Hematopoietic multipotent progenitor cell treated with erythropoietin and hydrocortisone succinate and interleukin-3 and kit ligand, for 15 days (in vitro differentiated cells): ENCODE measurements around the gene PLAA.
"Not testable (repeated sequence)": the region's sequence is repeated elsewhere in the genome, so short reads cannot be mapped to it uniquely, and the experiment has no call there.

Source experiments
- DNase-seq: peaks from one replicate; pipeline ENCODE4 v3.0.0-alpha.2; 2015; ENCODE audit warnings: low spot score

The PLAA gene

DNA sequence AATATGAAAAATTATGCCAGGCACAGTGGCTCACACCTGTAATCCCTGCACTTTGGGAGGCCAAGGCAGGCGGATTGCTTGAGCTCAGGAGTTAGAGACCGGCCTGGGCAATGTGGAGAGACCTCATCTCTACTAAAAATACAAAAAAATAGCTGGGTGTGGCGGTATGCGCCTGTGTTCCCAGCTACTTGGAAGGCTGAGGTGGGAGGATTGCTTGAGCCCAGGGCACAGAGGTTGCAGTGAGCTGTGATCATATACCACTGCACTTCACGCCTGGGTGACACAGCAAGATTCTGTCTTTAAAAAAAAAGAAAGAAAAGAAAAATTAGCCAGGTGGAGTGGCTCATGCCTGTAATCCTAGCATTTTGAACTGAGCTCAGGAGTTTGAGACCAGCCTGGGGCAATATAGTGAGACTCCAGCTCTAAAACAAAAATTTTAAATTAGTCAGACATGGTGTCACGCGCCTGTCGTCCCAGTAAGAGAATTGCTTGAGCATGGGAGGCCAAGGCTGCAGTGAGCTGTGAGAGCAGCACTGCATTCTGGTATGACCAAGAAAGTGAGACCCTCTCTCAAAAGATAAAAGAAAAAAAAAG is 18.0 kb downstream of the PLAA start:
- no peak for DNase-seq

DNA sequence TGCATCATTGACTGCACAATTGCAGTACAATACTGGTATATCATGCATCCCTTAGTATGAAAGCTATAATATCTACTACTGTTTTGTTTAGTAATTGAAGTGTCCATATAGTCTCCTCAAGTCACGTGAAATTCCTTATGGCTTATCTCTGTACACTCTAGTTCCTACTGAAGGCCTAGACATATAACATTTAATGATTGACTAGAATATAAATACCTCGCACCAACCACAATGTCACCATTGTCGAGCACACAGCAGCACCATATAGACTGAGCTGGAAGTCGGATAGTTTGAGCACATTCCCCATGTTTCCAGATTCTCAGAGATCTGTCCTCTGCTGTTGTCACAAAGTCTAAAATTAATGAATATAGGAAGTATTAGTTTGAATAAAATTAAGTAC is 21.4 kb downstream of the PLAA start:
- DNase-seq = no peak

DNA sequence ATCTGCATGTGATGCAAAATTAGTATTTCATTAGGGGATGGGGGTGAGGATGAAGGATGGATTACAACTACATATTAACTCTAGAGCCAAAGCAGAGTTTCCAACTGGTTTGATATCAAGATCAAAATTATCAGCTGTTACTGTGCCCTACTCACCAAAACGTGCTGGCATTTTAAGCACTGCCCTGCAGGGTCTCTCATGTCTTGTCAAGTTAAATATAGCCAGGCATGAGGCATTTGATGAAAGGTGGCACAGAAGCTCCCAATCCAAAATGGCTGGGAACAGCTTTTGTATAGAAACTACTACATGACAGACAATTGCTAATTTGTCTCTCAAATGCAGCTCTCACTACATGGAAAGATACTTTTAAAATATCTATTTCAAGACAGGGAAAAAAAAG is 27.3 kb downstream of the PLAA start:
- DNase-seq = no peak

DNA sequence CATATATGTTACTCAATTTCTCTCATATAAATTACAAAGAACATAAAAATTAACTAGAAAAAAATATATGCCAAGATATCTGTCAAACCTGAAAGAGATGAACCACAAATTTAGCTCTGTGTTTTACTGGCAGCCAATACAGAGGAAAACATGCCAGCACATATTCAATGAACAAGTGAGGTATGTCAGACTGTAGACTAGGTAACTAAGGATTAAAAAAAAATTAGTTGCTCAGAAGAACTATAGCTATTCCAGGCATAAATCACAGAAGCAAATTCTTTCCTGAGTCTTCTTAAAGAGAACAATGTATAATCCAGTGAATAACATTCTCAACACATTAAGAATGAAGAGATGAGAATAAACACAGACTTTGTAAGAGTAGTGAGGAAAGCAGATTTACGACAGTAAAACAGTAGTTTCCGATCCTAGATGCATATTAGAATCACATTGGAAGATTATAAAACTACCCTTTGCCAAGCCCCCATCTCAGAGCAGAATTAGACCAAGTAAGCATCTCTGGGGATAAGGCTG is 33.8 kb downstream of the PLAA start:
- no peak for DNase-seq

DNA sequence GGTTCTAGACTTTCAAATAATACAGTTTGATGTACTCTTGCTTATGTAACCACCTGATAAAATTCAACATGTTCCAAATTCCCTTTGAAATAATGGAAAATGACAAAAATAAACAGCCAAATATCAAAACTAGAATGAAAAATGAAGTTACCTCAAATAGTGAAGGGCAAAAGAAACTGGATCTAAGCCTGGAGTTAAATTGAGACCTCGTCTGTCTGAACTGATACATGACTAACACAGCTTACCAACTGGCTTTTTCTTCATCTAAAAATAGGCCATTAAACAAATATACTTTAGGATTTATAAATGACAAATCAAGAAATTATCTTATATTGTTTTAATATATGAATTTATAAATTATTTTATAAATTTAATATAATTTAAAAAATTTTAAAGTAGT is 42.4 kb downstream of the PLAA start:
- DNase-seq = no peak

DNA sequence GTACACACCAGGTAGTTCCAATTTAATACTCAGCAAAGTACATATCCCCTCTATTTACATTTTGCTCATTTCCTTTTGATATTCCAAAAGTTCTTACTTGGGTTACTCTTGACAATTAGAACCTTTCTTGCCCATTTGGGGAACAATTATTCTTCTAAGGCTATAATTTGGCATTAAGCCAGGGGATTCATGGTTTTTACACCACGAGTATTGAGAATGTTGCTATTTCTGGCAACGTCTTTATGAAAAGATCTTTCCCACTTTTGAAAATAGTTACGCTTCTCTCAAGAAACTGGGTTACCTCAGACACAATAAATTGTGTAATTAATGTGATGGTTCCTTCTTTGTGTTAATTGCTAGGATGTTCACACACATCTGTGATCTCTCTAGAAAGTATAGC is 43.0 kb downstream of the PLAA start:
- DNase-seq = peak; percentile 17

DNA sequence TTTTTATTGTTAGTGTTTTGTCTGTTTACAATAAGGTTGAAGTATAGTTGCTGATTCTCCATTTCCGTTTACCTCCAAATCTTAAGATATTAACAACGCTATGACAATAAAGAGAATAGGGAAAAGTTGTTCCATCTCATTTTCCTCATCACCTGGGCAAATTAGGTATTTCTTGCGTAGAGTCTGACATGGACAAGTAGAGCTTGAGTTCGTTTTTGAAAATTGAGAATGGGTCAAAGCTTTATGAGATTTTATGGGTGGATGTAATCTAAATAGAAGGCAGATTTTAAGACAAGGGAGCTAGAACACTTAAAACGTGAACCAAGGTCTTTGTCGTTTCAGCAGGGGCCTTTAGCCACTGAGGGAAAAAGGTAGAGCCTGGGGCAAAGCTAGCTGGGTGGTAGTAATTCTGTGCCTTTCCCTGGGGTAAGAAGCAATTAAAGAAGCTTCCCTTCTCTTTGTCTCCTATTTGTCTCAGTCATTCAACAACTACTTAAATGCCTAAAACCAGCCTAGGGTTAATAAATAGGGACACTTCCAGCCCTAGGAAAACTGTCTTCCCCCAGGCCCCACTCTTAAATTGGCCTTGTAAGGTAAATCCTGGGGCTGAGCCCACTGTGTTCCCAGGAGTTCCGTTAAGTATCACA is 53.9 kb downstream of the PLAA start:
- no peak for DNase-seq

DNA sequence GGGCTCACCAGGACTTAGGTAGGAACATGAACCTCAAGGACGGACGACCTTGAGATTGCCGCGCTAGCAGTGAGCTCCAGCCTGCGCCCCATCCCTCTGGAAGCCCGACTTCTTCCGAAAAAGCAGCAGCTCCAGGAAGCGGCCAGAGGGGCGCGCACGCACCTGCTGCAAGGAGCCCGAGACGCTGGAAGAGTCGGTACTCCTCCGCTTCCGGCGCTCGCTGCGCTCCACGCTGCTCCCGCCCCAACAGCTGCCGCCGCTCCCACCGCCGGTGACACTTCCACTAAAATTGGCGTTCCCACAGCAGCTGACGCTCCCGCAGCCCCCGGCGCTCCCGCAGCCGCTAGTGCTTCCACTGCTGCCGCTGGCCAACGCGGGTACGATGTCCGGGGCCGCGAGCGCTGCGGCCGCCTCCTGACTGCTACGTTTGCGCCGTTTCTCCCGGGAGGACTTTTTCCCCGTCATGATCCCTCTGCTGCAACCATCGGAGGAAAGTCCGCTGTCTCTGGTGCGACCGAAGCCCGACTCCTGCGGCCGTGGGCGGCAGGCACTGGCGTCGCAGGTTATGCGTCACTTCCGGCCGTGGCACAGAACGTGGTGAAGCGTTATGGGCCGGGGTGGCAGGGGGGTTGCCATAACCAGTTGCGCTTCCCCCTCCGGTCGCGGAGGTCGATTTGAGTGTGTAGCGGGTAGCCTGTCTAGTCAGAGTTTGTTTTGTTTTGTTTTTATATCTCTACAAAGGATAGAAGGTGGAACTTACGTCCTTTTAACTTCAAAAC is 54.6 kb downstream of the PLAA start, which contains the start of gene CAAP1:
Gene CAAP1, minus strand, starts transcription at position 552 of the 779 bp plus-strand sequence. Its CDS starts 87 bp downstream, at position 465.
- peak; percentile 90 for DNase-seq

DNA sequence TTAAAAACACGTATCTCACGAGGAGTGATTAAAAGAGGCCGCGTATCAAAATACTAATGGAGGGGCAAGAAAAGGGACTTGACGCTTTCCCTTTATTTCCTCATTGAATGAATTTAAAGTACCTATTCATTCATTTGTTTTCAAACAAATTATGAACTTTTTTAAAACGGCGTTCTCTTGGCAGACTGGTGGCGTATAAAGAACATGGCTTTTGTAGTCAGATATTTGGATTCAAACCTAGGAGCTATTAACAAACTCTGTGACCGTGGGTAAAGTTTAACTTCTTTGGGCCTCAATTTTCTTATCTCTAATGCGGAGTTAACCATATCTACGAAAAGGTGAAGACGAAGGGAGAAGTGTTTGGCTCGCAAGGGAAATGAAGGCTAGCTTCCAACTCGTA is 55.3 kb downstream of the PLAA start:
- peak; percentile 20 for DNase-seq

DNA sequence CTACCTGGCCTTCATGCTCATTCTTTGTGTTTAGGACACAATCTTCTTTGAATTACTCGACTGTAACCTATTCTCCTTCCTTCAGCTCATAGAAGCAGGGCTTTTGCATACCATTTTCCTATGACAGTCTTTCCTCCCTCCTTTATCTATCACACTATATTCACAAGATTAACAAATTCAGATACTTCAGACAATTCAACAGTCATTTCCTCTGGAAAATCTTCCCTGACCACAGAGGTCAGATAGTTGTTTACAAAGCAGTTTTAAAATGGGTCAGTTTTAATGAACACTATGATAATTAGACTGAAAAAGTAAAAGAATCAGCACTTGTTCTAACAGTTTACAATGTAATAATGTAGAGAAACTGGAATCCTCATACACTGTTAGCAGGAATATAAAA is 58.8 kb downstream of the PLAA start:
- DNase-seq = no peak

DNA sequence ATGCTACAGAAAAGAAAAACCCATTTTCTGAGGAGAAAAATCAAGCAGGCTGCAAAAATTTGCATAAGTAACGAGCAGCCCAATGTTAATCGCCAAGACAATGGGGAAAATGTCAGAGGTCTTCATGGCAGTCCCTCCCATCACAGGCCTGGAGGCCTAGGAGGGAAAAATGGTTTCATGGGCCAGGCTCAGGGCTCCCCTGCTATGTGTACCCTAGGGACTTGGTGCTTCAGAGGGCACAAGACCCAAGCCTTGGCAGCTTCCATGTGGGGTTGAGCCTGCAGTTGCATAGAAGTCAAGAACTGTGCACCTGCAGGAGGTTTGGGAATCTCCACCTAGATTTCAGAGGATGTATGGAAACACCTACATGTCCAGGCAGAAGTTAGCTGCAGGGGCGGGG is 64.9 kb downstream of the PLAA start:
- no peak for DNase-seq

DNA sequence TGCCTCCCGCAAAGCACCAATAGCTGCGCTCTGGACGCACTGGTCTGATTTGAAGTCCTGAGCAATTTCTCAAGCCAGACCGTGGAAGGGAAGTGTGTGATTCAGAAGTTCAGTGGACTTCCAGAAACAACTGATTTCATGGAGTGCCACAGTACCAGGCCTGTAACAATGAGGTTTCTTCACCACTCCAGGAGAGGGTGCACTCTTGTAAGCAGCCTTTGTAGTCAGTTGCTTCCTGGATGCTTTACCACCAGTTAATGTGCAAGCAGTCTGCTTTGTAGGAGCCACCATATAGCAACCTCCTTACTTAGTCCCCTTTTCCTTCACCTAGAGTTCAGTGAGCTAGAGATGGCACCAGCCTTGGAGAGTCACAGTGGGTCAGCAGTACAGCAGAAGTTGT is 66.8 kb downstream of the PLAA start:
- no peak for DNase-seq

DNA sequence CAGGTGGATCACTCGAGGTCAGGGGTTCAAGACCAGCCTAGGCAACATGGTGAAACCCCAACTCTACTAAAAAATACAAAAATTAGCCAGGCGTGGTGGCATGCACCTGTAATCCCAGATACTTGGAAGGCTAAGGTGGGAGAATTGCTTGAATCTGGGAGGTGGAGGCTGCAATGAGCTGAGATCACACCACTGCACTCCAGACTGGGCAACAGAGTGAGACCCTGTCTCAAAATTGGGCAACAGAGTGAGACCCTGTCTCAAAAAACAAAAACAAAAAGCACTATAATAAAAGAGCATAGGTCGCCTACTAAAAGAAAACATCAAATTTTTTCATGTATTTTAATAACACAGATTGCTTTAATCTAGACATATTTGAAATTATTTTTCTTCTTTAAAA is 71.9 kb downstream of the PLAA start:
- DNase-seq = not testable (repeated sequence)

DNA sequence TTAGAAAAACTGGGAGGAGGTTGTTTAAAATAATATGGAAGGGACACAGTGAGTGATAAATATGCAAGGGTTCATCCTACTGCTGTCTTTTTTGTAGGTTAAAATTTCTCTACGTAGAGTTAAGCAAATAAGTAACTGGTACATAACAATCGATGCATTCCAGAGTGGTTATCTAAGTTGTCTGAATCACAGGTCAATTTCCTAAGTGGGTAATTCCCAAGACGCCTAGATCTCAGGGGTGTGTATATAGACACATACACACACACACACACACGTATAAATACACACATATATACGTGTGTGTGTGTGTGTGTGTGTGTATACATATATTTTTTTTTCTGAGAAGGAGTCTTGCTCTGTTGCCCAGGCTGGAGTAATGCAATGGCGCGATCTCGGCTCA is 76.8 kb downstream of the PLAA start:
- no peak for DNase-seq

DNA sequence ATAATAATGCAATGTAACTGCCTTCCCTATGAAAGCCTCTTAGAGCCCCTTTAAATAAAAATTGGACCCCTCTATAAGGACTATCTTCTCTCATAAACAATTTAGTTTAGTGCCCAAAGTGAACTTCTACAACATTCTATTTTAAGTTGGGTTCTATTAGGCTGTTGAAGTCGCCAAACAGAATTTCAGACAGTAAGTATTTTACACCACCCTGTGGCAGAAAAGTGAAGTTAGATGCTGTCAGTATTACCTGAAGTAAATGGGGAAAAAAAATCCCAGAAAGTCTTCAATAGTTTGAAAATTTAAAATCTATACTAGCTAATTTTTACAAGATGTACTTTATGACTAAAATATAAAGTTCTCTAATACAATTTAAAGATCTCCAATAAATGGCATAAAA is 84.0 kb downstream of the PLAA start:
- no peak for DNase-seq

DNA sequence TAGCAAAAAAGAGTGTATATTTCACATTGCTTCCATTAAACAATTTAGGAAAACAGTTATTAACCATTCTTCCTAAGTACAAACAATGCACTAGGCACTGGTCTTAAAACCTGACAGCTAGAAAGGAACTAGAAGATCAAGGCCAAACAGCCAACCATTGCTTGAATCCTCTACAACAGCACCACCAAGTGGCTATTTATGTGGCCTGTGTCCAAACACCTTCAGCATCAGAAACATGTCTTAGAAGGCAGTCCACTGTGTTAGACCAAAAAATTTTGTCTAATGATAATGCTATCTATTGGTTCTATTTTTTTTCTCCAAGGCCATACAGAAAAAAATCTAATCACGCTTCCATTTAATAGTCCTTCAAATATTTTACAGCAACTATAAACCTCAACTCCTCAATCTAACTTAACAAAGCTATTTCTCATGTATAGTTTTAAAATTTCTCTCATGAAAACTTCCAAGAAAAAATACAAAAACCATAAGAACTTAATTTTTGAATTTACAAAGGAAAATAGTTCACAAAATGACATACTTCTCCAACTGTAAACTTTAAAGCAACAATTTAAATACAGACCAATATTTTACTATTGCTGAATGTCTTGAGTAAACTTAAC is 90.5 kb downstream of the PLAA start:
- DNase-seq = peak; percentile 55
